Testis (tissue), 2 donors: ENCODE data around the gene ANKRD44.

Experiments
- CTCF ChIP-seq, 3 experiments: fragments of 450-650 bp in 2 of 3; fragments of 200-600 bp in 1 of 3; sonication (generic) in 1 of 3; IDR thresholded peaks; one replicate each; pipeline ENCODE4 v1.5.1; 2016 to 2019; ENCODE audit warnings: antibody characterized with exemption in 3 of 3, mild to moderate bottlenecking in 2 of 3, moderate library complexity in 1 of 3
- POLR2A ChIP-seq: fragments of 450-650 bp; IDR thresholded peaks from one replicate; pipeline ENCODE4 v1.6.1; 2017; ENCODE audit warnings: antibody characterized with exemption, mild to moderate bottlenecking, moderate library complexity

- TF ChIP-seq CTCF (IDR thresholded peaks at IDR 0.05), result no peak
- TF ChIP-seq POLR2A, result no peak
These were observed 326.6 kb downstream of the ANKRD44 start for GRCh38 chr2:196983934-196984333.
